T-helper 1 cell treated with Interleukin-12 subunit alpha and Interleukin-12 subunit beta and Interleukin-4 antibody, amounts not matched to agents 30 μg/mL and 1 μg/mL, for 36 hours (primary cell): Measurements from ENCODE around the gene OXSR1.

Experiments used
- H3K27ac Mint-ChIP-seq: one replicate; pipeline ENCODE4 v1.8.0; 2021; ENCODE audit warnings: mild to moderate bottlenecking, mixed read lengths
- H3K27me3 Mint-ChIP-seq: one replicate; pipeline ENCODE4 v1.8.0; 2021; ENCODE audit warnings: low read depth, mixed read lengths
- H3K36me3 Mint-ChIP-seq: one replicate; pipeline ENCODE4 v1.8.0; 2021; ENCODE audit warnings: low read depth, mixed read lengths
- H3K4me1 Mint-ChIP-seq: one replicate; pipeline ENCODE4 v1.8.0; 2021; ENCODE audit warnings: low read depth, mixed read lengths
- H3K4me3 Mint-ChIP-seq: one replicate; pipeline ENCODE4 v1.8.0; 2021; ENCODE audit warnings: mild to moderate bottlenecking, moderate library complexity, mixed read lengths
- H3K9me3 Mint-ChIP-seq: one replicate; pipeline ENCODE4 v1.8.0; 2021; ENCODE audit warnings: mixed read lengths

OXSR1 gene

DNA sequence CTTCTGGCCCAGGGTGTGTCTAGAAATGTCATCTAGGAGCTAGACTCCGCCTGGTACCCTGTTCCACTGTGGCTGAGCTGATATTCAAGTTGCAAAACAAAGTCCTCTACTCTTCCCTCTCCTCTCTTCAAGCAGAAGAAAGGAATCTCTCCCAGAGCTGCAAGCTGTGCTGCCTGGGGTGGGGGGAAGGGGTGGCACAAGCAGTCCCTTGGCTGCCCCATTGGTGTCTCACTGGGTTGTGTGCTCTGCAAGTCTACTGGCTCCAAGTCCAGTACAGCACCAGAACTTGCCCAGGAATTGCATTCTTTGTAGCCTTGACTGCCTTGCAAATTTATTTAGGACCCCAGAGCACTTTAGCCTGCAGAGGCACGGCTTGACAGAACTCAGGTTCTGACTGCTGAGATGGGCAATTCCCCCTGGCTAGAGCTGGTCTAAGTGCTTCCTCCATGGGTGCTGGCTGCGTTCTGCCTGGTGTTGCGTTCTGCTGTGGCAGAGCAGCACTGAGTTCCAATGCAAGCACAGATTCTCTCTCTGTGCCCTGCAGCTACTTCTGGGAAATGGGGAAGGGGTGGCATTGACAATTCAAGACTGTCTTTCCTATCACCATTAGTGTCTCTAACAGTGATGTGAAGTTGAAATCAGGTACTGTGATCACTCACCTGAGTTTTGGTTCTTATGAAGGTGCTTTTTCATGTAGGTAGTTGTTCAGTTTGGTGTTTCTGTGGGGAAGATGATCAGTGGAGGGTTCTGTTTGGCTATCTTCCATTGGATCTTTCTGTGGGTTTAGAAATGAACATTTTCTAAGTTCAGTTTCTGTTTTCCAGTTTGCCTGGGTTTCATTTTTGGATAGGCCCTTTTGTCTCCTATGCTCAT, 39.5 kb downstream of the OXSR1 start:
- Mint-ChIP-seq H3K4me3 (no peak overlapping the region), H3K27ac (peak overlapping the region; percentile 81), H3K27me3 (no peaks in the 10 kb centered on the region), H3K9me3 (no peaks in the 10 kb centered on the region), H3K4me1 (peaks cover 50% of the 10 kb centered on the region), H3K36me3 (peaks cover 45% of the 10 kb centered on the region)

DNA sequence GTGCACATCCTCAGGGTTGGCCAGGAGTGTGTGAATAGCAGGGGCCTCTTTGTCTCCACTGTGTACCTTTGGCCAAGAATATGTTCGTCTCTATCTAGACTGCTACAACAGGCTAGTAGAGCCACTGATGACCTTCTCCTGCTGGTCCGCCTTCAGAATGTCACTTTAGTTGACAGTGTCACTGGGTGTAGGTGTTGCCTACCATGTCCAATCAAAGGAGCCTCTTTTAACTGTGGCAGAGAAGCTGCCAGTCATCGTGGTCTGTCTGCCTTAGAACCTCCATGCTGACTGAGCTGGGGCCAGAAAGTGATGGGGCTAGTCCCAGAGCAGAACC, 40.1 kb downstream of the OXSR1 start:
- Mint-ChIP-seq H3K27ac (peak overlapping the region; percentile 81), H3K27me3 (no peaks in the 10 kb centered on the region), H3K4me1 (peaks cover 55% of the 10 kb centered on the region), H3K9me3 (no peaks in the 10 kb centered on the region), H3K36me3 (peaks cover 42% of the 10 kb centered on the region), H3K4me3 (no peak overlapping the region)

DNA sequence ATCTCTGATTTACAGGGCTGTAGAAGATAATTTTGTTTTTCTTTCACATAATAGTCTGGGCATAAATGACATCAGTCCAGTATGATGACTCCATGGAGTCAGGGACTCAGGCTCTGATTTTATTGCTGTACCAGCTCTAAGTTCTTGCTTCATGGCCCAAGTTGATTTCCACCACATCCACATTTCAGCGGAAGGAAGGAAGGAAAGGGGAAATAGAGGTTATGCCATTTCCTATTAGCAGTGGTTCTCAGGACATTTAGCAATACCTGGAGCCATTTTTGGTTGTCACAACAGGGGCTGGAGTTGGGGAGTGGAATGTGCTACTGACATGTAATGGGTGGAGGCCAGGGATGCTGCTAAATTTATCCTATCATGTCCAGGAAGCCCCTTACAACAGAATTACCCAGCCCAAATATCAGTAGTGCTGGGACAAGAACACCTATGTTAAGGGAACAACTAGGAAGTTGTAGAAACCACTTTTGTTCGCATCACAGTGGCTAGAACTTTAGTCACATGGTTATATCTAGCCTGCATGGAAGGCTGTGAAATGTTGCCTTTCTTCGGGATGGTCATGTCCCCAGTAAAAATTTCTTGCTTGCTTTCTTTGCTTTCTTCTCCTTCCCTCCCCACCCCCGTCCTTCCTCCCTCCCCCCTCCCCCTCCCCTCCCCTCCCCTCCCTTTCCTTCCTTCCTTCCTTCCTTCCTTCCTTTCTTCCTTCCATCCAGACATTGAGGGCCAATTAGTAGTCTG, 42.1 kb downstream of the OXSR1 start:
- Mint-ChIP-seq H3K4me3 (no peak overlapping the region), H3K36me3 (peaks cover 44% of the 10 kb centered on the region), H3K27me3 (no peaks in the 10 kb centered on the region), H3K4me1 (peaks cover 67% of the 10 kb centered on the region), H3K9me3 (no peaks in the 10 kb centered on the region), H3K27ac (no peak overlapping the region)

DNA sequence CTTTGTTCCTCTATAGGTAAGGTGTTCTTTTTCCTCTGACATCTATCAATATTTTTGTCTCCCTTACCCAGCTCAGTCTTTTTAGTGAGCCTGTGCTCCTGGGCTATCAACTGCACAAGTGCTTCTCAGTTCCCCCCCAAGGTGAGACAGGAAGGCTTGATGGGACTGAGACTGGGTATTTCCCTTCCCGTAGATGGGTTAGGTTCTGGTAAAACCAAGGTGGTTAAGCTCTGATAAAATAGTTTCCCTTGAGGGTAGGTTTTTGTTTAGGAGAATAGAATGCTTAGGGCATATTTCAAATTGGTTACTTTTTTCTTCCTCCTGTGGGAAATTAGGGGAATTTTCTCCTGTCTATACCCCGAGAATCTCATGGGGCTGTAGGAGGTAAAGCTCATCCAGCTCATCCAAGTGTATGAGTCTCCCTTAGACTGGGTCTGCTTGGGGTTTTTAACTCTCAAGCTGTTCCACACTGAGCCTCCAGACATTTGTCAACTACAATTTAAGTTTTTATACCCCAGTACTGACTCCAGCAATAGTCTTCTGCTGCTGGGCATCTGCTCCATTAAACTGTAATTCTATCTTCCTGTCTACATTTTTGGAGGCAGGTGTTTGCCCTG, 44.9 kb downstream of the OXSR1 start:
- Mint-ChIP-seq H3K4me1 (peaks cover 54% of the 10 kb centered on the region), H3K27me3 (no peaks in the 10 kb centered on the region), H3K4me3 (peak overlapping the region; percentile 43), H3K9me3 (no peaks in the 10 kb centered on the region), H3K27ac (peak overlapping the region; percentile 57), H3K36me3 (peaks cover 35% of the 10 kb centered on the region)

DNA sequence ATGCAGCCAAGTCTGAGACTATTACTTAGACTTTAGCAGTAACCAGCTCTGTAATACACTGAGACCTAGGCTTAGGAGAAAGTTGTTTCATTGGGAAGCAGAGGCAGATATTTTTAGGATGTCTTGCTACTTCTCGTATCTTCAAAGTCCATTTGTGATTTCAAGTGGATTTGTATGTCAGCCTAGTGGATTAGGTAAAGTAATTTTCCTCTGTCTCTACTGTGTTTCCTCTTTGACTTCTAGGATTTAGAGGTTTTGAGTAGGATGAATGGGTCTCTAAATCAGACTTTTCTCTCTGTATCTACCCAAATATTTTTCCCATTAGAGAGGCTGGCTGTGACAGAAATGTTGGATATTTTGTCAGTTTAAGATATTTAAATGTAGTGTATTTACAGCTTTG, 46.8 kb downstream of the OXSR1 start:
- Mint-ChIP-seq H3K4me1 (peaks cover 43% of the 10 kb centered on the region), H3K9me3 (no peaks in the 10 kb centered on the region), H3K4me3 (no peak overlapping the region)

DNA sequence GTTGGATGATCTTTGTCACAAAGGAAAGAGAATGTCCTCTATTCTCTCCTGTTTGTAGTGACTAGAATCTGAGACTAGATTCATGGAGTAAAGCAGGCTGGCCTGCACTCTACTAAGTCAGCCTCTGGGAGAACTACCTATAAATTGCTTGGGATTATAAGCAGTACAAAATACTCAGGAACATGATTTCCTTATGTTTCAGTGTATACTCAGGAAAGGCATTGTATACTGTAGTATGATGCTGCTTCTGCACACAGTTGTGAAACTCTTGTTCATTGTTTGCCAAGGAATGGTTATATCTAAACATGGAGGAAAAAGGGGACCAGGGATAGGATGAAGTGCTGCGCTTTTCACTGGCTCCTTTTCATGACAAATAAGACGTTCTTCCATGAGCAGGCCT, 49.2 kb downstream of the OXSR1 start:
- no peak overlapping the region for H3K4me3 Mint-ChIP-seq
- H3K9me3 Mint-ChIP-seq: no peaks in the 10 kb centered on the region
- H3K27me3 Mint-ChIP-seq: no peaks in the 10 kb centered on the region
- no peak overlapping the region for H3K27ac Mint-ChIP-seq
- peaks cover 39% of the 10 kb centered on the region for H3K36me3 Mint-ChIP-seq
- H3K4me1 Mint-ChIP-seq: peaks cover 31% of the 10 kb centered on the region

More for the DNA sequence above, 46.8 kb downstream of the OXSR1 start:
- no peak overlapping the region for H3K27ac Mint-ChIP-seq
- no peaks in the 10 kb centered on the region for H3K27me3 Mint-ChIP-seq
- peaks cover 41% of the 10 kb centered on the region for H3K36me3 Mint-ChIP-seq

DNA sequence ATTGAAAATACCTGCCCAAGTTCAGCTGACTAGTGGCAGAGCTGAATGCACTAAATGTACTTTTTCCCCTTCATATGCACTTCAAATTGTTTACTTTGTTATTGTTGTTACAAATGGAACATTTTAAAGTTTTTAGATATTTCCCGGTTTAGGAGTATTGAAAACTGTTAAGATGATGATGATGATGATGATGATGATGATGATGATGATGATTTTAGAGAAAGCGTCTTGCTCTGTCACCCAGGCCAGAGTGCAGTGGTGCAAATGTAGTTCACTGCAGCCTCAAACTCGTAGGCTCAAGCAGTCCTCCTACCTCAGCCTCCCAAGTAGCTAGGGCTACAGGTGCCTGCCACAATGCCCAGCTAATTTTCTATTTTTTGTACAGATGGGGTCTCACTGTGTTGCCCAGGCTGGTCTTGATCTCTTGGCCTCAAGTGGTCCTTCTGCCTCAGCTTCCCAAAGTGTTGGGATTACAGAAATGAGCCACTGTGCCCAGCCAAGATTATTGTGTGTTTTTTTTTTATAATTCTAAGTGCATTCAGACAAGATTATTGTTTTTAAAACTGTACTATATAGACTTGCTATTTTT, 54.4 kb downstream of the OXSR1 start:
- H3K4me3 Mint-ChIP-seq: no peak overlapping the region
- H3K36me3 Mint-ChIP-seq: peaks cover 35% of the 10 kb centered on the region
- no peaks in the 10 kb centered on the region for H3K27me3 Mint-ChIP-seq
- H3K27ac Mint-ChIP-seq: no peak overlapping the region
- H3K9me3 Mint-ChIP-seq: no peaks in the 10 kb centered on the region
- H3K4me1 Mint-ChIP-seq: no peaks in the 10 kb centered on the region

DNA sequence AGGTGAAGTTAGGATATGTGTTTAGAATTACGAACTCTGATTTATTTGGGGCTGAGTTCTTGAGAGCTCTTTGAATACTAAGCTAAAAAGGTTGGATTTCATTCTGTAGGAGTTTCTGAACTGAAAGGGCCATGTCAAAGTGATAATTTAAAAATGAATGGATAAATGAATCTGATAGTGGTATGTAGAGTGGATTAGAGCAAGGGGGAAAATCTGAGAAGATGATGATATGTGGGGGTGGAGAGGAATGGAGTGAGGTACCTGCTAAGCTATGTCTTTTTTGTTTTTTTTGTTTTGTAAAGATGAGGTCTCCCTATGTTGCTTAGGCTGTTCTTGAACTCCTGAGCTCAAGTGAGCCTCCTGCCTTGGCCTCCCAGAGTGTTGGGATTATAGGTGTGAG, 55.7 kb downstream of the OXSR1 start:
- Mint-ChIP-seq H3K27ac (no peak overlapping the region), H3K9me3 (no peaks in the 10 kb centered on the region), H3K4me1 (no peaks in the 10 kb centered on the region), H3K36me3 (peaks cover 41% of the 10 kb centered on the region), H3K27me3 (no peaks in the 10 kb centered on the region), H3K4me3 (no peak overlapping the region)

DNA sequence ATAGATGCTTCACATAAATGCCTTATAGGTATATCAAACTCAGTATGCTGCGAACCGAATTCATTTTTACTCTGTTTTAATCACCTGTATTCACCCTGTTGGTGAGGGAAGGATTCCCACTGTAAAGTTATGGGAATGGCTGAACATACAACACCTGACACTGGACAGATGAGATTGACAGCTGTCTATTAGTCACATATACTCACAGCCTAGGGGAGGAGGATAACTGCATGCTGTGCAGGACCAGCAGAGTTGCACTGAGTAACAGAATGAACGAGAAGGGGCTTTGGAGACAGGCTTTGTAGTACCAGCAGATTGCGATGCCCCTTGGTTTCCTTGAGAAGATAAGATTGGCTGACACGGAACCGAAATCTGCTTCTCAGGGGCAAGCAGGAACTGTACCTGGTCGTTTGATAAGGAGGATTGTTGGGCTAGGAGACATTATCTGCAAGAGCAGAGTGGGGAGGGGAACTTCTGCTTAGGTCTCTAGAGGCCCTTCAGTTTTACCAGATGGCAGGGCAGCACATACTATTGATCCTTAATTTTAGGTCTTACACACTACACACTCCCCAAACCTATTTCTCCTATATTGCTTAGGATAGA, 56.8 kb downstream of the OXSR1 start:
- H3K4me3 Mint-ChIP-seq: no peak overlapping the region

DNA sequence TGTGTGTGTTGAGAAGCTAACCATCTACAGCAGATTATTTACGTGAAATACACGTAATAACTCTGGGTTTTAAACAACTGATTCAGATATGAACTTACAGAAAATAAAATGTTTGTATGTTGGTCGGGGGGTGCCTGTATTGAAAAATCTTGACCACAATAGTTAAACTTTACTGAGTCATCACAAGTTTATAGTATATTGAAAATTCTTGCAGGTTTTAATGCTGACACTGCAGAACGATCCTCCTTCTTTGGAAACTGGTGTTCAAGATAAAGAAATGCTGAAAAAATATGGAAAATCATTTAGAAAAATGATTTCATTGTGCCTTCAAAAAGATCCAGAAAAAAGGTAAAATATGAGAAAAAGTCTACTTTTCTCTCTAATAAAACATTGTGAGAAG, 59.0 kb downstream of the OXSR1 start:
- H3K27me3 Mint-ChIP-seq: no peaks in the 10 kb centered on the region
- H3K27ac Mint-ChIP-seq: no peak overlapping the region
- peaks cover 38% of the 10 kb centered on the region for H3K36me3 Mint-ChIP-seq
- no peaks in the 10 kb centered on the region for H3K4me1 Mint-ChIP-seq
- no peak overlapping the region for H3K4me3 Mint-ChIP-seq
- H3K9me3 Mint-ChIP-seq: no peaks in the 10 kb centered on the region

More for the DNA sequence above, 56.8 kb downstream of the OXSR1 start:
- no peaks in the 10 kb centered on the region for H3K9me3 Mint-ChIP-seq
- no peak overlapping the region for H3K27ac Mint-ChIP-seq
- no peaks in the 10 kb centered on the region for H3K4me1 Mint-ChIP-seq
- H3K27me3 Mint-ChIP-seq: no peaks in the 10 kb centered on the region
- peaks cover 36% of the 10 kb centered on the region for H3K36me3 Mint-ChIP-seq

DNA sequence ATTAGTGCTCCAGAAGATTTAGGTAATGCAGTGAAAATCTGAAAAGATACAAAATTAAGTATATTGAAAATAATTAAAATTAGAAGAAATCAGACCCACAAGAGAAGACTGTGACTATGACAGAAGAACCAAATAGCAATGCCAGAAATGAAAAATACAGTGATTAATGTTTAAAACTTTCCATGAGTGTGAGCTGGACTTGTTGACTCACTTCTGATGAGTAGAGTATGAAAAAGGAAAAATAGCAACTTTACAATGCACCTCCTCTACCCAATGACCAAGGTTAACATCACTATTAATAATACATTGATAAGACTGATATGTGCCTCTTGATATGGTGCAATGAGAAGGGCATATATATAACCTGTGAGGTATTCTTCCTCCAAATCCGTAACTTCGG, 60.9 kb downstream of the OXSR1 start:
- Mint-ChIP-seq H3K4me3 (no peak overlapping the region), H3K27ac (no peak overlapping the region), H3K27me3 (no peaks in the 10 kb centered on the region), H3K4me1 (no peaks in the 10 kb centered on the region), H3K9me3 (no peaks in the 10 kb centered on the region), H3K36me3 (peaks cover 38% of the 10 kb centered on the region)

DNA sequence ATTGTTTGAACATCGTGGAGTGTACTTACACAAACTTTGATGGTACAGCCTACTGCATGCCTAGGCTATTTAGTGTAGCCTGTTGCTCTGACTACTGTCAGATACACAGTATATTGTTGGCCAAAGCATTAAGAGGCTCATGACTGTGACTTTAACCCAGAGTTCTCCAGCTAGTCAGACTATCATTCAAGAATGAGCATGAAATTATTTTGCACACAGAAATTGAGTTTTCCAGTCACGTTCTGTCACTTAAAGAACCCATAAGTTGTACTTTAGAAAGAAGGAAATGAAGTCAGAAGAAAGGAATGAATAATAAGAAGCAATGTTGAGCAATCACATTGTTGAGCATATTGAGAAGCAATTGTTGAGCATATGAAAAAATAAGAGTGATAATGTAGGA, 62.7 kb downstream of the OXSR1 start:
- peaks cover 33% of the 10 kb centered on the region for H3K36me3 Mint-ChIP-seq
- no peak overlapping the region for H3K27ac Mint-ChIP-seq
- no peaks in the 10 kb centered on the region for H3K4me1 Mint-ChIP-seq
- no peaks in the 10 kb centered on the region for H3K27me3 Mint-ChIP-seq
- H3K9me3 Mint-ChIP-seq: no peaks in the 10 kb centered on the region
- H3K4me3 Mint-ChIP-seq: no peak overlapping the region

DNA sequence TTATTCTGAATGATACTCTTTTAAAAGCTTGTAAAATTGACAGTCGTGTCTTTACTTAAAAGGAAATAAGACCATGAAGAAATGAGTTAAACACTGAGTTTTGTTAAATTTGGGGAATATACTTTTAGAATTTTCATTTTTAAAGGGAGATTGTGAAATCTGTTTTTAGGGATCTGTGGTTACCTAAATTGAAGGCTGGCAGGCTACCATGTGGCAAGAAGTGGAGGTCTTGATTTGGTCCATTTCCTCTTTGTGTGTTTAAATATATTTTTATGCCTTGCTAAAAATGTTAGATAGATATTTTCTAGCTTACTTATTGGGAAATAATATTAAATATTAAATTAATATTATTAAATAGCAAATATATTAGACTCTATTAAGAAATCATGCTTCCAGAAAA, 63.7 kb downstream of the OXSR1 start:
- no peaks in the 10 kb centered on the region for H3K9me3 Mint-ChIP-seq
- H3K4me1 Mint-ChIP-seq: no peaks in the 10 kb centered on the region
- H3K27me3 Mint-ChIP-seq: no peaks in the 10 kb centered on the region
- H3K36me3 Mint-ChIP-seq: peaks cover 39% of the 10 kb centered on the region
- no peak overlapping the region for H3K27ac Mint-ChIP-seq
- no peak overlapping the region for H3K4me3 Mint-ChIP-seq

DNA sequence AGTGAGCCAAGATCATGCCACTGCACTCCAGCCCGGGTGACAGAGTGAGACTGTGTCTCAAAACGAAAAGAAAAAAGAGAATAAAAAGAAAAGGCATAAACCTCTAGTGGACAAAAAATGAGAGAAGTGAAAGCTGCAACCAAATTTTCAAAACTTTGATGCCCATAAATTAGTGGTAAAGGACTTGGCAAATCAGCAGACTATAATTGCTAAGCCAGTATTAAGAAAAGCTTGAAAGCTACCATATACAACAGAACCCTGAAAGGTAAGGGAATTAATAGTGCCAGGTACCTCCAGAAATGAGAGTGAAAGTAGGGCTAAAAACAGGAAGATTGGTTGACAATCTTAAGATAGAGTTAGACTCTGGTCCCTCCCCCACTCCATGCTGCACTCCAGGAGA, 67.4 kb downstream of the OXSR1 start:
- H3K27me3 Mint-ChIP-seq: no peaks in the 10 kb centered on the region
- peaks cover 48% of the 10 kb centered on the region for H3K36me3 Mint-ChIP-seq
- H3K4me3 Mint-ChIP-seq: no peak overlapping the region
- no peaks in the 10 kb centered on the region for H3K4me1 Mint-ChIP-seq
- H3K27ac Mint-ChIP-seq: no peak overlapping the region
- H3K9me3 Mint-ChIP-seq: peaks cover 7% of the 10 kb centered on the region
